Dedifferentiated amniotic fluid mesenchymal stem cell (primary cell): ENCODE results near the gene LINGO4.

Experiments
- DNase-seq: peaks from one replicate; pipeline ENCODE4 v3.0.0-alpha.2; 2016; ENCODE audit errors: extremely low spot score

The LINGO4 gene

DNA sequence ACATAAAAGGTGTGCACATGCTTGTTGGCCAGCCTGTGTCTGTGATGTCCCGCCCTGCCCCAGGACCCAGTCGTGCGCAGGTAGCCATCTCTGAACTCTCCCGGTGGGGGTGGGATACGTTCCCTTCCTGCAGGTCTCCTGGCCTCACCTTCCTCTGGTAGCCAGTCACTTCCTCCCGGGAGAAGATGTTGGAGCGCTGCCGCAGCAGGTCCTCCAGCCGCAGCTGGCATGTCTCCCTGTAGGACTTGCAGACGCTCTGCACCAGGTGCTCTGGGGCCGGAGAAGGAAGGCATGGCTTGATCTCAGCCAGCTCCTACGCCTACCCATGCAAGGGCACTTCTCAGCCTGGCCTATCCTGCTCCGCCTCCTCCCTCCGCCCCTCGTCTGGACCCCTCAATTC, 9.2 kb upstream of the LINGO4 start:
- DNase-seq = no peak

- DNase-seq = no peak
Measured at GRCh38 chr1:151813271-151813977, 8.2 kb upstream of the LINGO4 start.

DNA sequence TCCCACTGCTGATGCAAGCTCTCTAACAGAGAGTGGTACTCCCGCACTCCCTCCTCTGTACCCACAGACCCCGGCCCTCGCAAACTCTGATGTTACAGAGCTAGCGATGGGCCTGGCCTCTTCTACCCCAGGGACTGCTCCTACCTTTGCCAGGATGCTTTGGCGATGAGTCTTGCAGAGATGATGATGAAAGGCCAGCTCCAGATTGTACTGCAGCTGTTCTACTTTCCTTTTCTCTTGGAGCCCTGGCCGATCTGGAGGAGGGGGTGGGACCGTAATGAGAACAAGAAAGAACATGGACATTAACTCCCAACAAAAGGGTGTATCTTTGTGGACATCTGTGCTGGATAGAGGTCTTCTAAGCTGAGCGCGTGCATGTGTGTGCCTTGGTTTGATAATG, 6.0 kb upstream of the LINGO4 start:
- DNase-seq = no peak

GRCh38 chr1:151809985-151810556, 4.9 kb upstream of the LINGO4 start:
- no peak for DNase-seq

DNA sequence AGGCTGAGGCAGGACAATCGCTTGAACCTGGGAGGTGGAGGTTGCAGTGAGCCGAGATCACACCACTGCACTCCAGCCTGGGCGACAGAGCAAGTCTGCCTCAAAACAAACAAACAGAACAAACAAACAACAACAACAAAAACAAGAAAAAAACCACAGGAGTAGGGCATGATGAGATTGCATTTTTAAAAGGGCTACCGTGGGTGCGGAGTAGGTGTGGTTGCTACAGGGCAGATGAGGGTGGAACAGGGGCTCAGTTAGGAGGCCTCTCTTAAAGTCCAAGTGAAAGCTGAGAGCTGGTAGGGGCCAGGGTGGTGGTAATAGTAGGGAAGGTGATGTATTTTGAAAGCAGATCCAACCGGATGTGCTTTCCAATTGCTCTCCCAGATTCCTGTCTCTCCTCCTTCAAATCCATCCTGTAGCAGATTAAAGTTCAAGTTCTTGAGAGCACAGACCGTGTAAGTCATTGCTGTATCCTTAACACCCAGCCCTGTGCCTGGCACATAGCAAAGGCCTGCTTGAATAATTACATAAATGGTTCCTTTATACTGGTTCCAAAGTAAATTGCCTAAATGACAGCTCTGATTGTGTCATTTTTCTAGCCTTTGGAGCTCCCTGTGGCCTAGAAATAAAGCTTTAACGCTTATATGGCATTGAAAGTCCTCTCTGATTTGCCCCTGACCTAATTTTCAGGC, 4.2 kb upstream of the LINGO4 start:
- DNase-seq = no peak

DNA sequence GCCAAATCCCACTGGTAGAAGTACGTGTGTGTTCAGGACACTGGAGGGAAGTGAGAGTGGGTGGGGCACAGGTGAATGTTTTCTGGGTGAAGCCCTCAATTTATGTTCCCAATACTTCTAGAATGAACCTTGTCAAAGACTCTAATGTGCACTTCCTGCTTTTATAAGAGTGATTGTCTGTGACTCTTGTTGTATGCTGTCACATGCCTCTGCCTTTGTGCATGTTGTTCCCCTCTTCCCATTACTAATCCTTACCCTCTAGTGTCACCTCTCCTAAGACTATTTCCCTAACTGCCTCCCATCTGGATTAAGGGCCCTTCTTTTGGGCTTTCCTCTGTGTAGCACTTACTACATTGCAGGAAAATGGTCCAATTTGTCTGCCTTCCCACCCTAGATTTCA, 2.5 kb upstream of the LINGO4 start:
- DNase-seq = no peak

GRCh38 chr1:151807131-151807530, 1.9 kb upstream of the LINGO4 start:
- DNase-seq = no peak

- DNase-seq = no peak
Measured at GRCh38 chr1:151806170-151806569, 951 bp upstream of the LINGO4 start.

DNA sequence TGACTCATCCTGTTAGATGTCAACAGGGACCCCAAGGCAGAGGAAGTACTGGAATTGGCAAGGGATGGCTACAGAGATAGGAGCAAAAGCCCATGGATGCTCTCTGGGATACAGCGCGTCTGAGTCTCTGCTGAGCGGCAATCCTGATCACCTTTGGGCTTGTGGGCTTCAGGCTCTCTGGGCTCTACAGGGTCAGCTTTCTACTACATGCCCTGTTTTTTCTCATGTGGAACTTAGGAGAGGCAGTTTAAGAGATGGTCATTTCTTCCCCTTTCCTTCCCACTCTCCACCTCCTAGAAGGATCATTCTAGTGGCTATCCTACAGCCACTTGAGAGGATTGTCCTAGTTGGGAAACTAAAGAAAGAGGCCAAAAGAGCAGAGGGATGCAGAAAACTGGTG, 1.3 kb downstream of the LINGO4 start:
- DNase-seq = no peak

DNA sequence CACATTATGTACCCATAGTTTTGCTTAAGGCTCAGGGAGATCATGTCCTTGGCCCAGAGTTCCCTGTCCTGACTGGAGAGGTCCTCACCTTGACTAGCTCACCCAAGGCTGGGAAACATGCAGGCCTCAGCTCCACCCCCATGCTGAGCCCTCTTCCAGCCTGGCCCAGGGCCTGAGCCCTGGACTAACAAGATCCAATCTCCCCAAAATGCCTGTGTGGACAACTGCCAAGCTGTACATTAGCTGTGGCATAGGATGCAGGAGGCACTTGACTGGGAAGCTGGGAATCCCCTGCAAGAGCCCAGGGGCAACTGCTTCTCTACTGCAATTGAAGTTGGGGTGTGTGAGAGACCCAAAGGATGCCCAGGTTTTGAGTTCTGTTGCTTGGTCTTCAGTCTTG, 2.1 kb downstream of the LINGO4 start:
- DNase-seq = no peak

- DNase-seq = no peak
Measured at GRCh38 chr1:151802372-151802771, 2.8 kb downstream of the LINGO4 start.

DNA sequence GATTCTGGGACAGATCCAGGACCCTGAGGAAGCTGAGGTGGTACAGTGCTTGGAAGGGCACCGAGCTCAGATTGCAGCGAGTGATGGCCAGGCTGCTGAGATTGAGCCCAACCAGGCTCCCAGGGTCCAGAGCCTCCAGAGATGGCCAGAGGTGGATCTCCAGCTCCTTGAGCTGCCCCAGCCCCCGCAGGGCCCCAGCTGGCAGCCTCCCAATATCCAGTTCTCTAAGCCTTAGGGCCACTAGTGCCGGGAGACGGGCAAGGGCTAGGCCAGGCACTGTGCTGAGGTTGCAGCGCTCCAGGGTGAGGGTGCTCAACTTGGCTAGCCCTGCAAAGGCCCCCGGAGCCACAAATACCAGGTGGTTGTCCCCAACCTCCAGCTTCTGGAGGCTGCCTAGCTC, 3.4 kb downstream of the LINGO4 start:
- DNase-seq = no peak

- DNase-seq = no peak
Measured at GRCh38 chr1:151801310-151801820, 3.9 kb downstream of the LINGO4 start.

- DNase-seq = no peak
Measured at GRCh38 chr1:151800830-151801229, 4.4 kb downstream of the LINGO4 start.

- DNase-seq = no peak
Measured at GRCh38 chr1:151799179-151800022, 5.8 kb downstream of the LINGO4 start.

DNA sequence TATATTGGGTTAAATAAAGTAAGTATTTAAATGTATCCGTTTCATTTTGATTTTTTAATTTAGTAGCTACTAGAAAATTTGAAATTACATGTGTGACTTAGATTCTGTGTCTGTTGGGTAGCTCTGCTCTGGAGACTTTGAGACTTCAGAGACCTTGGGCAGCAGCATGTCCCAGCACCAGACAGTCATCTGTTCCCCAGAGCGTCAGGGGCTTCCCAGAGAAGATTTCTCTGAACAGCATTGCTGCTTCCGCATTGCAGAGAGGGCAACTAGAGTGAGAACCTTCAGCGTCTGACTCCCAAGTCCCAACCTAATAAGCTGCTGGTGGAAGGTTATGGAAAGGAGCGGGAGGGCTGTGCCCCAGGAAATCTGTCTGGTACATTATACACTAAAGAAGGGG, 6.6 kb downstream of the LINGO4 start:
- DNase-seq = no peak

DNA sequence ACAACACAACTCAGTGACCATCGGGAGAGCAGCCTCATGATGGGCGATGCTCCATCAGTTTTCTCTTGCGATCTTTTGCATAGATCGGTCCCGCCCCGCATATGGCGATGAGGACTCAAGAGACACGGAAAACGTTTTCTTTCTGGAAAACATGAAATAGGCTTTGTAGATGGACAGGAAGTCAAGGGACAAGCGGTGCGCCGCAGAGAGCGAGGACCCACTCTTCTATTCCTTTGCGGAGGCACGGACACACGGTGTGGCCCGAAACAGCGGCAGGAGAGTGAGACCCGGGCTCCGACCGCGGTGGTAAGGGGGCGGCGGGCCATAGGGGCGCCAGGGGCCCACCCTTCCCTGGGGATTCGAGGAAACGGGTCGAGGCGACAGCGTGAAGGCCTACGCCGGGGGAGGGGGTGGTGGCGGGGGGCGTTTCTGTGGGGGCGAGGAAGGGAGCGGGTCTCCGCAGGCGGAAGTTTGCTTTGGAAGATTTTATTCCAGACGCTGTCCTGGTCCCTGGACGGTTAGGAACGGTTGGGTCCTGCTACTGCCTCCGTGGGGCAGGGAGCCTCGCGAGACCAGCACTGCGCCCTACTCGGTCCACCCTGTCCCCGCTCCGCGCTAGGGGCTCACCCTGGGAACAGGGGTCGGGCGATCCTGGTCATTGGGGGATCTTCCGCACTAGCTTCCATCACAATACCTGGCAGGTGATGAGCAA, 14.1 kb downstream of the LINGO4 start:
- DNase-seq = no peak

DNA sequence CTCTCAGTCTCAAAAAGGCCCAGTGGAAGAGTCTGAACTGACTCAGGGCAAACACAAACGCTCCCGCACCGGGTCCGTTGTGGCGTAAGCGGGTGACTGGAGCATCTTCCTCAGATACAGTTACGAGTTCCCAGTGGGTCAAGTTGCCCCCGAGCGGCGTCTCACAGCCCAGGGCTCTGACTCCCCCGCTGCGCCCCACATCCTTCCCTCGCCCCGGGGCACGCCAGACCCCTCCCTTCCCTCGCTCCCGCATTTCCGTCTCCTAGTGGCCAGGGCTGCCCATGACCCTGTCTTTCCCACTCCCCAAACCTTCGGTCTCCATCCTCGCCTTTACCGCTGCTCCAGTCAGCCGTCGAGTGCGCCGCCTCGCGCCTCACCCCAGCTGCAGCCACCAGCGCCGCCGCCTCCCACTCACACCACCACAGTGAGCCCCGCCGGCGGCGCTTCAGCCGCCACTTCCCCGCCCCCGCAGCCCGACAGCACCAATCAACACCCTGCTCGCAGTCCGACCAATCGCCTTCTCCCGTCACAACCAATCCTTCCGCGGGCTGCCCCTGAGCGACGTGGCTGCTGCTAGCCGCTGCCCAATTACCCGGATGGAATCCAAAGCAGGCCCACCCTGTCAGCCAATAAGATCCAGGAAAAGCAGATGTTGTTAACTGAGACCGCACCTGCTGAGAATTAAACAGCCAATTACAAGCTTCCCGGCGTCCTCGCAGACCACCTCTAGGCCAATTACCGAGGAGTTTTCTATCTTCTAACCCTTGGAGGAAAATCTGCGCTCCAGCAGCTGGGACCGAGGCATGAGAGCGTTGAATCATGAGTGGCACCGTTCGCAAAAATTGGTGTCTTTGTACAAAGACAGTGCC, 14.9 kb downstream of the LINGO4 start, which contains the start of gene TDRKH:
TSS of gene TDRKH (minus strand) at position 430 of the 869 bp plus-strand sequence. CDS start 7,478 bp downstream, outside the sequence.
- peak; percentile 99 for DNase-seq

DNA sequence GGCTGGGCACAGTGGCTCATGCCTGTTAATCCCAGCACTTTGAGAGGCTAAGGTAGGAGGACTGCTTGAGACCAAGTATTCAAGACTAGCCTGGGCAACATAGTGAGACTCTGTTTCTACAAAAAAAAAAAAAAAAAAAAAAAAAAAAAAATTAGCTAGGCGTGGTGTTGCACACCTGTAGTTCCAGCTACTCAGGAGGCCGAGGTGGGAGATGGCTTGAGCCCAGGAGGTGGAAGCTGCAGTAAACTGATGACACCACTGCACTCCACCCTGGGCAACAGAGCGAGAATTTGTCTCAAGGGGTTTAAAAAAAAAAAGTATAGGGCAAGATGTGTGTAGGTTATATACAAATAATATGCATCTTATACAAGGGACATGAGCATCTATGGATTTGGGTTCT, 17.5 kb downstream of the LINGO4 start:
- DNase-seq = no peak

GRCh38 chr1:151783796-151784195, 21.4 kb downstream of the LINGO4 start:
- DNase-seq = no peak
